HepG2 (cell line): Measurements from ENCODE around the gene HPS1. TPM values are rescaled to one million over a fixed set of nuclear protein-coding genes. Genes with fewer than 3 reads are reported as not detected.

Experiments
- ATAC-seq: fragments of 200-7000 bp; cut with Tn5 transposase; 3 replicates; pipeline ENCODE4 v1.9.1; 2020; ENCODE audit warnings: mild to moderate bottlenecking, moderate library complexity
- BruUV-seq: library from RNA; stranded (reverse); fragments of 400-500 nt; replicated peaks from 2 replicates; lab custom pipeline; 2021; lab: Mats Ljungman, UMichigan
- CTCF ChIA-PET: fragments of 300-600 bp; formaldehyde crosslinking; extraction: SDS; loops from one replicate; lab custom pipeline; 2021; ENCODE audit warnings: low total read pairs, inconsistent platforms, low intra/inter-chr PET ratio; lab: Yijun Ruan, JAX
- POLR2A ChIA-PET: fragments of 350-600 bp; sonication (Branson Sonifier 250); formaldehyde crosslinking; loops from one replicate; lab custom pipeline; 2020; ENCODE audit warnings: antibody characterized with exemption, inconsistent platforms; lab: Yijun Ruan, JAX
- DNase-seq: peaks from one replicate; pipeline ENCODE4 v3.0.0-alpha.2; 2015; ENCODE audit warnings: low spot score
- FAIRE-seq: peaks from 3 replicates; lab custom pipeline; 2011; peaks lifted over from hg19 to GRCh38; lab: Jason Lieb, UNC
- H2AFZ ChIP-seq: one replicate; pipeline ENCODE4 v1.6.1; 2011; ENCODE audit warnings: low read length, inconsistent platforms
- H3K27ac ChIP-seq: fragments of 300-600 bp; 3 replicates; pipeline ENCODE4 v1.8.0; 2011; ENCODE audit warnings: mixed run types, mild to moderate bottlenecking, mixed read lengths, low read length, inconsistent platforms; ENCODE audit not compliant: insufficient read depth; ENCODE audit errors: extremely low read length
- H3K27me3 ChIP-seq, 2 experiments: fragments of 200-600 bp in 1 of 2; 2 replicates in 1 of 2; 3 replicates in 1 of 2; pipeline versions ENCODE4 v1.6.0 to v1.8.0; 2011; ENCODE audit warnings: low read length in 2 of 2, mild to moderate bottlenecking in 2 of 2, moderate library complexity in 2 of 2, inconsistent platforms in 1 of 2; ENCODE audit not compliant: insufficient read depth in 2 of 2, control insufficient read depth in 1 of 2
- H3K36me3 ChIP-seq, 2 experiments: fragments of 200-600 bp in 1 of 2; replicated peaks in 1 of 2; 2 replicates in 1 of 2; 3 replicates in 1 of 2; pipeline versions ENCODE4 v1.5.1 to v1.8.0; 2011; ENCODE audit warnings: low read length in 2 of 2, inconsistent platforms in 1 of 2; ENCODE audit not compliant: insufficient read depth in 2 of 2, control insufficient read depth in 1 of 2
- H3K4me1 ChIP-seq: 2 replicates; pipeline ENCODE4 v1.5.1; 2012; ENCODE audit warnings: low read length, inconsistent platforms; ENCODE audit not compliant: insufficient read depth
- H3K4me2 ChIP-seq: 2 replicates; pipeline ENCODE4 v1.6.0; 2011; ENCODE audit warnings: low read depth, low read length, inconsistent platforms
- H3K4me3 ChIP-seq, 3 experiments: fragments of 200-600 bp in 1 of 3; sonication (generic), shearing (Covaris generic) in 1 of 3; replicated peaks in 1 of 3; 2 replicates each; pipeline ENCODE4 v1.5.1; 2011 to 2016; ENCODE audit warnings: low read length in 3 of 3, inconsistent platforms in 2 of 3, low read depth in 2 of 3, mild to moderate bottlenecking in 2 of 3, control low read depth in 1 of 3, mixed read lengths in 1 of 3; ENCODE audit not compliant: insufficient read depth in 1 of 3
- H3K79me2 ChIP-seq: one replicate; pipeline ENCODE4 v1.6.1; 2011; ENCODE audit warnings: low read length, inconsistent platforms; ENCODE audit not compliant: insufficient read depth
- H3K9ac ChIP-seq: 2 replicates; pipeline ENCODE4 v1.6.0; 2011; ENCODE audit warnings: mild to moderate bottlenecking, low read depth, low read length, inconsistent platforms; ENCODE audit not compliant: insufficient read depth
- H3K9me3 ChIP-seq: 2 replicates; pipeline ENCODE4 v1.5.1; 2012; ENCODE audit warnings: mild to moderate bottlenecking, low read length
- H4K20me1 ChIP-seq: 2 replicates; pipeline ENCODE4 v1.6.0; 2011; ENCODE audit warnings: inconsistent platforms, mild to moderate bottlenecking, low read length, moderate library complexity; ENCODE audit not compliant: insufficient read depth
- ATRX ChIP-seq: sonication (generic); formaldehyde crosslinking; IDR thresholded peaks from 2 replicates; pipeline ENCODE4 v1.4.0; 2020; ENCODE audit warnings: missing genetic modification reagents, borderline replicate concordance
- GTF2F1 ChIP-seq: fragments of 150-350 bp; IDR thresholded peaks from 2 replicates; pipeline ENCODE4 v1.6.1; 2014; ENCODE audit warnings: low read length
- HCFC1 ChIP-seq: fragments of 150-350 bp; IDR thresholded peaks from 2 replicates; pipeline ENCODE4 v1.6.1; 2014; ENCODE audit warnings: low read depth, low read length
- SALL1 ChIP-seq: sonication (generic); formaldehyde crosslinking; IDR thresholded peaks from 2 replicates; pipeline ENCODE4 v1.8.0; 2022; ENCODE audit warnings: mild to moderate bottlenecking, missing genetic modification reagents
- SMARCE1 ChIP-seq: fragments of 450-650 bp; IDR thresholded peaks from 2 replicates; pipeline ENCODE4 v1.6.1; 2017; ENCODE audit warnings: borderline replicate concordance
- STAT5B ChIP-seq: sonication (generic); formaldehyde crosslinking; IDR thresholded peaks from 2 replicates; pipeline ENCODE4 v1.4.0; 2020; ENCODE audit warnings: missing genetic modification reagents
- TEAD2 ChIP-seq: sonication (generic); formaldehyde crosslinking; IDR thresholded peaks from 2 replicates; pipeline ENCODE4 v1.9.0; 2021; ENCODE audit warnings: missing genetic modification reagents
- ZNF160 ChIP-seq: sonication (generic); formaldehyde crosslinking; IDR thresholded peaks from 2 replicates; pipeline ENCODE4 v1.8.0; 2022; ENCODE audit warnings: mild to moderate bottlenecking, inconsistent platforms, missing genetic modification reagents
- ZNF772 ChIP-seq: sonication (generic); formaldehyde crosslinking; IDR thresholded peaks from 2 replicates; pipeline ENCODE4 v1.5.0; 2020; ENCODE audit warnings: mild to moderate bottlenecking, missing genetic modification reagents
- WGBS: methylation state at CpG from one replicate; pipeline ENCODE4 v1.1.6; 2017; ENCODE audit warnings: low lambda C conversion rate; 5-methylcytosine and 5-hydroxymethylcytosine counted together
- in situ Hi-C: cut with HindIII; loops from 2 replicates; pipeline ENCODE4 v1.10.0; 2017; ENCODE audit warnings: low pct_unique_long_range_greater_than_20kb; ENCODE audit not compliant: extremely low pct_ligation_motif_present
- intact Hi-C: fragments of 100-400 bp; cut with micrococcal nuclease; formaldehyde crosslinking; loops from one replicate; pipeline ENCODE4 v1.10.0; 2022; ENCODE audit not compliant: unreplicated experiment
- polyA plus RNA-seq, 8 experiments: library from polyadenylated mRNA; depleted of rRNA in 3 of 8; stranded (reverse) in 7 of 8; unstranded in 1 of 8; fragments of >200 nt; fragmentation: Illumina TruSeq in 4 of 8; extraction: Trizol in 4 of 8; gene quantifications; 2 replicates each; pipeline versions ENCODE4 v1.2.1 to v1.2.3, GENCODE V29; 2011 to 2016; ENCODE audit warnings: low read depth in 4 of 8, missing spikeins in 1 of 8, mixed read lengths in 1 of 8; ENCODE audit not compliant: insufficient read depth in 1 of 8
- total RNA-seq, 5 experiments: library from RNA; depleted of rRNA; stranded (reverse); fragments of >200 nt; fragmentation: Illumina TruSeq; extraction: Trizol; gene quantifications; 2 replicates each; pipeline ENCODE4 v1.2.3, GENCODE V29; 2016; ENCODE audit warnings: low read depth in 1 of 5
- TF ChIP-seq, protein P1 (sequence below): sonication (generic); formaldehyde crosslinking; IDR thresholded peaks from 2 replicates; pipeline ENCODE4 v1.4.0; 2020; ENCODE audit warnings: missing genetic modification reagents
- TF ChIP-seq, protein P2 (sequence below): sonication (generic); formaldehyde crosslinking; conservative IDR thresholded peaks from 2 replicates; pipeline ENCODE4 v1.4.0; 2020; ENCODE audit warnings: missing genetic modification reagents
- TF ChIP-seq, protein P3 (sequence below): sonication (generic); formaldehyde crosslinking; IDR thresholded peaks from 2 replicates; pipeline ENCODE4 v1.4.0; 2020; ENCODE audit warnings: missing genetic modification reagents, low read depth, mild to moderate bottlenecking, borderline replicate concordance

The HPS1 gene
- total and polyA plus RNA-seq, 2 of the 13 experiments (the other 11 are each of a cell fraction or from before 2014, with no cell fraction given): 24.6 to 25.8 TPM

DNA sequence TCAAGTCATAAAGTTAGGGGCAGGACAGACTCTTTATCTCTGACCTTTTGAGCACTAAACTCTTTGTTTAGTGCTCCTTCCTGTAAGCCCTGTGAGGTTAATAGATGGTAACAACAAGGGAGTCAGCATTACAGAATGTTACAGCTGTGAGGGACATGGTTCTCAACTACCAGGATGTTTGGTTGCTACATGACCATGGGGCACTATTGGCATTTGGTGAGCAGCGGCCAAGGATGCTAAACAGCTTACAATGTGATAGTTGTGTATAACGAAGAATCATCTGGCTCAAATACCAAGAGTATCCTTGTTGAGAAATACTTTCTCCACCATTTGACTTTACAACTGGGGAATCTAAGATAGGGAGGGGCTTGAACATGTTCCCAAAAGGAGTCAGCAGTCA is 35.4 kb upstream of the HPS1 start:
- FAIRE-seq (no peak), ATAC-seq (no peak), DNase-seq (no peak)
- POLR2A ChIA-PET: no interaction called here
- 0% methylated on average over 2 of the region's 2 CpGs for WGBS
- CTCF ChIA-PET: no interaction called here
- BruUV-seq: no TSS peak
- Histone ChIP-seq H3K27me3 (no peaks in the 10 kb centered on the region; a peak in 1 of 5 replicates), H3K36me3 (no peaks in the 10 kb centered on the region), H3K4me1 (no peaks in the 10 kb centered on the region), H3K79me2 (no peaks in the 10 kb centered on the region), H3K9me3 (no peaks in the 10 kb centered on the region), H3K27ac (no peak overlapping the region), H2AFZ (no peak overlapping the region), H4K20me1 (no peaks in the 10 kb centered on the region), H3K9ac (no peak overlapping the region), H3K4me3 (no peak overlapping the region), H3K4me2 (no peak overlapping the region)
- TF ChIP-seq ZNF160 (CRISPR knock-in tag) (no peak), STAT5B (CRISPR knock-in tag) (no peak), HCFC1 (no peak), SALL1 (CRISPR knock-in tag) (no peak), ATRX (CRISPR knock-in tag) (no peak), SMARCE1 (no peak), TEAD2 (no peak), GTF2F1 (no peak), ZNF772 (no peak)
- TF ChIP-seq, protein P1, sequence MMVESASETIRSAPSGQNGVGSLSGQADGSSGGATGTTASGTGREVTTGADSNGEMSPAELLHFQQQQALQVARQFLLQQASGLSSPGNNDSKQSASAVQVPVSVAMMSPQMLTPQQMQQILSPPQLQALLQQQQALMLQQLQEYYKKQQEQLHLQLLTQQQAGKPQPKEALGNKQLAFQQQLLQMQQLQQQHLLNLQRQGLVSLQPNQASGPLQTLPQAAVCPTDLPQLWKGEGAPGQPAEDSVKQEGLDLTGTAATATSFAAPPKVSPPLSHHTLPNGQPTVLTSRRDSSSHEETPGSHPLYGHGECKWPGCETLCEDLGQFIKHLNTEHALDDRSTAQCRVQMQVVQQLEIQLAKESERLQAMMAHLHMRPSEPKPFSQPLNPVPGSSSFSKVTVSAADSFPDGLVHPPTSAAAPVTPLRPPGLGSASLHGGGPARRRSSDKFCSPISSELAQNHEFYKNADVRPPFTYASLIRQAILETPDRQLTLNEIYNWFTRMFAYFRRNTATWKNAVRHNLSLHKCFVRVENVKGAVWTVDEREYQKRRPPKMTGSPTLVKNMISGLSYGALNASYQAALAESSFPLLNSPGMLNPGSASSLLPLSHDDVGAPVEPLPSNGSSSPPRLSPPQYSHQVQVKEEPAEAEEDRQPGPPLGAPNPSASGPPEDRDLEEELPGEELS: no peak
- TF ChIP-seq, protein P2, sequence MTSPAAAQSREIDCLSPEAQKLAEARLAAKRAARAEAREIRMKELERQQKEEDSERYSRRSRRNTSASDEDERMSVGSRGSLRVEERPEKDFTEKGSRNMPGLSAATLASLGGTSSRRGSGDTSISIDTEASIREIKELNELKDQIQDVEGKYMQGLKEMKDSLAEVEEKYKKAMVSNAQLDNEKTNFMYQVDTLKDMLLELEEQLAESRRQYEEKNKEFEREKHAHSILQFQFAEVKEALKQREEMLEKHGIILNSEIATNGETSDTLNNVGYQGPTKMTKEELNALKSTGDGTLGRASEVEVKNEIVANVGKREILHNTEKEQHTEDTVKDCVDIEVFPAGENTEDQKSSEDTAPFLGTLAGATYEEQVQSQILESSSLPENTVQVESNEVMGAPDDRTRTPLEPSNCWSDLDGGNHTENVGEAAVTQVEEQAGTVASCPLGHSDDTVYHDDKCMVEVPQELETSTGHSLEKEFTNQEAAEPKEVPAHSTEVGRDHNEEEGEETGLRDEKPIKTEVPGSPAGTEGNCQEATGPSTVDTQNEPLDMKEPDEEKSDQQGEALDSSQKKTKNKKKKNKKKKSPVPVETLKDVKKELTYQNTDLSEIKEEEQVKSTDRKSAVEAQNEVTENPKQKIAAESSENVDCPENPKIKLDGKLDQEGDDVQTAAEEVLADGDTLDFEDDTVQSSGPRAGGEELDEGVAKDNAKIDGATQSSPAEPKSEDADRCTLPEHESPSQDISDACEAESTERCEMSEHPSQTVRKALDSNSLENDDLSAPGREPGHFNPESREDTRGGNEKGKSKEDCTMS (CRISPR knock-in tag): no peak
- TF ChIP-seq, protein P3, sequence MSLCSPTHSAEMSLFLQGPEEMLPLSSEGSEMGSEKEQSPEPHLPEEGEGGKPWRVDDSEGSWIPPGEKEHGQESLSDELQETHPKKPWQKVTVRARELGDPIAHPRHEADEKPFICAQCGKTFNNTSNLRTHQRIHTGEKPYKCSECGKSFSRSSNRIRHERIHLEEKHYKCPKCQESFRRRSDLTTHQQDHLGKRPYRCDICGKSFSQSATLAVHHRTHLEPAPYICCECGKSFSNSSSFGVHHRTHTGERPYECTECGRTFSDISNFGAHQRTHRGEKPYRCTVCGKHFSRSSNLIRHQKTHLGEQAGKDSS (CRISPR knock-in tag): no peak
- intact Hi-C loops (no loop called here), in situ Hi-C loops (no loop called here)
